B cell (primary cell): ENCODE data around the gene ZDHHC14. TPM values are rescaled to one million over a fixed set of nuclear protein-coding genes. Genes with fewer than 3 reads are reported as not detected.

Experiments used
- ATAC-seq: fragments of 200-7000 bp; cut with Tn5 transposase; one replicate; pipeline ENCODE4 v1.10.0; 2021; ENCODE audit warnings: low read depth, mild to moderate bottlenecking, moderate number of reproducible peaks, moderate library complexity
- CTCF ChIA-PET: fragments of 350-600 bp; sonication (Branson Sonifier 250); formaldehyde crosslinking; loops from one replicate; lab custom pipeline; 2021; ENCODE audit warnings: antibody characterized with exemption, inconsistent platforms; lab: Charles Lee
- POLR2A ChIA-PET: fragments of 350-600 bp; sonication (Branson Sonifier 250); formaldehyde crosslinking; loops from one replicate; lab custom pipeline; 2021; ENCODE audit warnings: antibody characterized with exemption; lab: Charles Lee
- DNase-seq: peaks from one replicate; pipeline ENCODE4 v3.0.0; 2013
- H2AFZ ChIP-seq: 2 replicates; pipeline ENCODE4 v1.6.1; 2012; ENCODE audit warnings: mild to moderate bottlenecking, low read depth, low read length; ENCODE audit not compliant: insufficient read depth, poor library complexity, severe bottlenecking
- H3K27ac ChIP-seq, 2 donors: 1 replicate in 1 of 2; 2 replicates in 1 of 2; pipeline ENCODE4 v1.5.1; 2012 to 2013; ENCODE audit warnings: low read length in 2 of 2, mild to moderate bottlenecking in 2 of 2, moderate library complexity in 1 of 2
- H3K27me3 ChIP-seq, 4 experiments: fragments of 200-600 bp in 1 of 4; sonication (generic) in 1 of 4; replicated peaks in 1 of 4; 1 replicate in 2 of 4; 2 replicates in 2 of 4; pipeline versions ENCODE4 v1.6.1 to v1.7.0; 2013 to 2016; ENCODE audit warnings: low read length in 3 of 4, mild to moderate bottlenecking in 2 of 4, mixed read lengths in 1 of 4, moderate library complexity in 1 of 4; ENCODE audit not compliant: insufficient read depth in 4 of 4, control insufficient read depth in 3 of 4; ENCODE audit errors: control extremely low read depth in 1 of 4
- H3K36me3 ChIP-seq, 2 experiments: replicated peaks in 1 of 2; 1 replicate in 1 of 2; 2 replicates in 1 of 2; pipeline versions ENCODE4 v1.6.1 to v1.7.1; 2013; ENCODE audit warnings: low read length in 1 of 2; ENCODE audit not compliant: insufficient read depth in 2 of 2, control insufficient read depth in 1 of 2; ENCODE audit errors: control extremely low read depth in 1 of 2, extremely low read depth in 1 of 2
- H3K4me1 ChIP-seq, 2 donors: fragments of 200-600 bp in 1 of 2; sonication (generic) in 1 of 2; 1 replicate in 1 of 2; 2 replicates in 1 of 2; pipeline versions ENCODE4 v1.5.1 to v1.6.1; 2013 to 2017; ENCODE audit warnings: low read length in 2 of 2; ENCODE audit not compliant: control insufficient read depth in 2 of 2, insufficient read depth in 2 of 2
- H3K4me2 ChIP-seq: replicated peaks from 2 replicates; pipeline ENCODE3; 2012; ENCODE audit warnings: mild to moderate bottlenecking, low read depth, low read length; ENCODE audit not compliant: poor library complexity, severe bottlenecking
- H3K4me3 ChIP-seq, 5 experiments: fragments of 200-600 bp in 1 of 5; sonication (generic) in 1 of 5; 1 replicate in 3 of 5; 2 replicates in 2 of 5; pipeline versions ENCODE4 v1.5.1 to v1.7.0; 2011 to 2016; ENCODE audit warnings: low read length in 4 of 5, mild to moderate bottlenecking in 4 of 5, low read depth in 2 of 5, control low read depth in 1 of 5, moderate library complexity in 1 of 5; ENCODE audit not compliant: insufficient read depth in 1 of 5; ENCODE audit errors: control extremely low read depth in 1 of 5, extremely low read depth in 1 of 5
- H3K79me2 ChIP-seq: fragments of 200-600 bp; sonication (generic); one replicate; pipeline ENCODE4 v1.6.0; 2016; ENCODE audit warnings: low read length; ENCODE audit not compliant: control insufficient read depth, insufficient read depth
- H3K9ac ChIP-seq: fragments of 200-600 bp; sonication (generic); 2 replicates; pipeline ENCODE4 v1.6.1; 2017; ENCODE audit warnings: mild to moderate bottlenecking, low read length, moderate library complexity
- H3K9me3 ChIP-seq, 3 donors: one replicate each; pipeline versions ENCODE4 v1.6.1 to v1.7.1; 2013; ENCODE audit warnings: low read length in 2 of 3; ENCODE audit not compliant: control insufficient read depth in 2 of 3, insufficient read depth in 1 of 3; ENCODE audit errors: control extremely low read depth in 1 of 3
- H4K20me1 ChIP-seq: 2 replicates; pipeline ENCODE4 v1.6.0; 2012; ENCODE audit warnings: mild to moderate bottlenecking, low read length; ENCODE audit not compliant: insufficient read depth, control insufficient read depth, poor library complexity, severe bottlenecking
- H3K27ac Mint-ChIP-seq: one replicate; pipeline ENCODE4 v1.8.0; 2021; ENCODE audit warnings: mixed read lengths
- H3K27me3 Mint-ChIP-seq: one replicate; pipeline ENCODE4 v1.8.0; 2021; ENCODE audit warnings: mixed read lengths
- H3K4me1 Mint-ChIP-seq: one replicate; pipeline ENCODE4 v1.8.0; 2021; ENCODE audit warnings: mixed read lengths
- H3K4me3 Mint-ChIP-seq: one replicate; pipeline ENCODE4 v1.8.0; 2021; ENCODE audit warnings: mixed read lengths
- H3K9me3 Mint-ChIP-seq: one replicate; pipeline ENCODE4 v1.8.0; 2022; ENCODE audit warnings: mixed read lengths; ENCODE audit not compliant: insufficient read depth
- CTCF ChIP-seq: fragments of 200-600 bp; IDR thresholded peaks from one replicate; pipeline ENCODE4 v1.8.0; 2022; ENCODE audit warnings: antibody characterized with exemption, mild to moderate bottlenecking
- EZH2 ChIP-seq: IDR thresholded peaks from 2 replicates; pipeline ENCODE4 v1.6.1; 2012; ENCODE audit warnings: borderline replicate concordance, low read depth, mild to moderate bottlenecking, moderate library complexity, low read length; ENCODE audit not compliant: insufficient read depth, poor library complexity, severe bottlenecking
- WGBS: methylation state at CpG from one replicate; pipeline ENCODE4 v1.1.5; 2013; ENCODE audit warnings: missing lambda C conversion rate; ENCODE audit not compliant: insufficient coverage; 5-methylcytosine and 5-hydroxymethylcytosine counted together
- intact Hi-C: fragments of 100-400 bp; cut with micrococcal nuclease; formaldehyde crosslinking; loops from one replicate; pipeline ENCODE4 v1.10.0; 2022
- polyA plus RNA-seq: library from polyadenylated mRNA; depleted of rRNA; stranded (reverse); fragments of >200 nt; gene quantifications from 2 replicates; pipeline ENCODE4 v1.2.3, GENCODE V29; 2012
- total RNA-seq, 2 donors: library from RNA; stranded (reverse); fragments of 120-200 nt in 1 of 2; gene quantifications; 1 replicate in 1 of 2; 2 replicates in 1 of 2; pipeline versions ENCODE4 v1.2.3 to v1.2.4, GENCODE V29; 2013 to 2022

The ZDHHC14 gene
- total and polyA plus RNA-seq, 2 donors (not counting 1 experiment from before 2014, with no cell fraction given) = 8.8 to 50.4 TPM

- intact Hi-C loops = loop anchor here (10.0 kb wide), 1 partner anchor 213 kb away; no protein-coding TSS in a partner anchor
- no peak overlapping the region for H3K9ac ChIP-seq
- H3K4me3 ChIP-seq = no peak overlapping the region
- H3K4me2 ChIP-seq = no peak overlapping the region
- no peak overlapping the region for H2AFZ ChIP-seq
- H3K27ac ChIP-seq = no peak overlapping the region
- no peak for DNase-seq
- Mint-ChIP-seq H3K9me3 (no peaks in the 10 kb centered on the region), H3K4me3 (no peak overlapping the region), H3K27me3 (no peaks in the 10 kb centered on the region), H3K27ac (no peak overlapping the region), H3K4me1 (no peaks in the 10 kb centered on the region)
- no peaks in the 10 kb centered on the region for H4K20me1 ChIP-seq
- ATAC-seq = no peak
- H3K36me3 ChIP-seq = peaks cover 0 to 46% of the 10 kb centered on the region in 2 experiments
- H3K27me3 ChIP-seq = no peaks in the 10 kb centered on the region
- TF ChIP-seq CTCF (no peak), EZH2 (no peak)
- H3K9me3 ChIP-seq = no peaks in the 10 kb centered on the region
- H3K79me2 ChIP-seq = no peaks in the 10 kb centered on the region
- ChIA-PET POLR2A (no interaction called here), CTCF (interaction anchor here (0.6 to 2.1 kb wide), 3 partner anchors 47 to 347 kb away, joined by 3 to 6 read pairs (median 3); no protein-coding TSS in a partner anchor)
- 100% methylated on average over 3 of the region's 3 CpGs for WGBS
- no peaks in the 10 kb centered on the region for H3K4me1 ChIP-seq
These were observed 280.7 kb downstream of the ZDHHC14 start for GRCh38 chr6:157661652-157662051.

GRCh38 chr6:157663261-157663660 is 282.3 kb downstream of the ZDHHC14 start:
- 100% methylated on average over 4 of the region's 5 CpGs for WGBS
- Mint-ChIP-seq H3K9me3 (no peaks in the 10 kb centered on the region), H3K4me1 (peaks cover 8% of the 10 kb centered on the region), H3K27me3 (no peaks in the 10 kb centered on the region), H3K27ac (no peak overlapping the region), H3K4me3 (no peak overlapping the region)
- no peak overlapping the region for H3K4me2 ChIP-seq
- CTCF ChIA-PET = interaction anchor here (1.3 to 8.4 kb wide), 3 partner anchors 209 to 348 kb away, joined by 4 to 155 read pairs (median 6); no protein-coding TSS in a partner anchor
- ATAC-seq (no peak), DNase-seq (no peak)
- no peaks in the 10 kb centered on the region for H3K79me2 ChIP-seq
- no peaks in the 10 kb centered on the region for H3K27me3 ChIP-seq
- H3K9ac ChIP-seq = no peak overlapping the region
- H3K4me1 ChIP-seq = peaks cover 9 to 10% of the 10 kb centered on the region in 2 donors
- H3K27ac ChIP-seq = no peak overlapping the region
- no peak overlapping the region for H3K4me3 ChIP-seq
- intact Hi-C loops = loop anchor here (10.0 kb wide), 1 partner anchor 212 kb away; no protein-coding TSS in a partner anchor
- H2AFZ ChIP-seq = no peak overlapping the region
- H3K9me3 ChIP-seq = no peaks in the 10 kb centered on the region
- POLR2A ChIA-PET = no interaction called here
- H4K20me1 ChIP-seq = no peaks in the 10 kb centered on the region
- peaks cover 0 to 32% of the 10 kb centered on the region in 2 experiments for H3K36me3 ChIP-seq
- TF ChIP-seq CTCF = no peak
- no peak for TF ChIP-seq EZH2
